NCI-H1105 treated with DMSO at 0.1 percent for 48 hours (cell line): ENCODE measurements around the gene HOXC12.

ENCODE experiments used
- DNase-seq: peaks from one replicate; lab custom pipeline; 2025; lab: John Stamatoyannopoulos, UW

HOXC12 gene

DNA sequence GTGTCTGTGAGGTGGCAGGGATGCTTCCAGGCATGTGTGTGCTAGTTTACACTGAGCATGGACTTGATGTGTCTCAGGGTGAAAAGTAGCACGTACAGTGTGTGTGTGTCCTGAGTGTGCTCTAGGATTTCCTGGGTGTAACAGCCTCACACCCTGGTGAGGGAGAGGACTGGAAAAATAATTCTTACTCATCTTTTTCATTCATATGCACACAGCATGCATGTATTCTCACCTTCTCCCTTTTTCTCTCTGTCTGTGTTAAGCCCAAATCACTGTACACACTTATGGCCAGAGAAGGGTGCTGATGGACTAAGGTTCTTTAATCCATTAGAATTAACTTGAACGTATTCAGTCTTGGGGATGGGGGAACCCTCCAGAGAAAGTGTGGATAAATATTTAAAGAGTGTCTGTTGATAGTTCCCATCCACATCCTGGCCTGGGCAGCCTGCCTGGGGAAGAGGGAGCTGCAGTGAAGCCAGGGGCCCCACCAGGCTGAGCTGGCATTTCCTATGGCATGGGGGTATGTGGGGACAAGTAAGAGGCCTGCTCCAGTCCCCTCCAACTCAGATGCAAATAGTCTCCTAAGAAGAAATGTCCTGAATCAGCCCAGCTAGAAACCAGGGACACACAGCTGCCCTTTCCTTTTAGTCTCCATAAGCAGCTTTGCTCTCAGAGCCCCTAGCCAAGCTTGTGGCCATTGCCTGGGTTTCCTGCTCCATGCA is 53.0 kb downstream of the HOXC12 start:
- DNase-seq, result no peak

DNA sequence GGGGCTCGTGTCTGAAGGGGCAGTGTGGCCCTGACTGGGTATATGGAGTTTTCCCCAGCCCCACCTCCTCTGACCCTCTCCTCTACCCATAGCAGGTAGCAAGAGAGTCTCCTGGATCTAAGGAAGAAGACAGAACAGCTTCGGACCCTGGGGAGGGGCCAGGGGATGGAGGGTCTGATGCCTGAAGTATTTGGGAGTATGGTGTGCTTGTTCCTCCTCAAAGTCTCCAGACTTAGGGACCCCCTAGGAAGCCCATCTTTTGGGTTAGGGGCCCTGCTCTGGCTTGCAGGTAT is 53.5 kb downstream of the HOXC12 start:
- no peak for DNase-seq
